BE2C (cell line): ENCODE measurements around the gene KRTAP10-11. TPM values are rescaled to one million over a fixed set of nuclear protein-coding genes. Genes with fewer than 3 reads are reported as not detected.
"Not testable (repeated sequence)": the region's sequence is repeated elsewhere in the genome, so short reads cannot be mapped to it uniquely, and the experiment has no call there.

Experiments used
- DNase-seq: peaks from one replicate; pipeline ENCODE4 v3.0.0-alpha.2; 2020
- H3K27me3 ChIP-seq: fragments of 250-450 bp; sonication (Bioruptor Pico); 2 replicates; pipeline ENCODE4 v1.5.1; 2020; ENCODE audit warnings: mild to moderate bottlenecking
- H3K36me3 ChIP-seq: fragments of 250-450 bp; sonication (Bioruptor Pico); 2 replicates; pipeline ENCODE4 v1.5.1; 2020; ENCODE audit warnings: mild to moderate bottlenecking
- H3K4me1 ChIP-seq: fragments of 250-450 bp; sonication (Bioruptor Pico); 2 replicates; pipeline ENCODE4 v1.5.1; 2020
- H3K4me3 ChIP-seq: 2 replicates; pipeline ENCODE4 v1.5.1; 2011; ENCODE audit warnings: low read depth, low read length
- H3K9me3 ChIP-seq: fragments of 250-450 bp; sonication (Bioruptor Pico); 2 replicates; pipeline ENCODE4 v1.5.1; 2020
- CTCF ChIP-seq: IDR thresholded peaks from 2 replicates; pipeline ENCODE4 v1.5.1; 2012; ENCODE audit warnings: mild to moderate bottlenecking, low read depth, low read length
- polyA plus RNA-seq: library from polyadenylated mRNA; unstranded; fragments of >200 nt; gene quantifications from one replicate; pipeline ENCODE4 v1.2.1, GENCODE V29; 2012; ENCODE audit warnings: low read depth, missing spikeins; ENCODE audit not compliant: insufficient read length, insufficient read depth

The KRTAP10-11 gene, protein sequence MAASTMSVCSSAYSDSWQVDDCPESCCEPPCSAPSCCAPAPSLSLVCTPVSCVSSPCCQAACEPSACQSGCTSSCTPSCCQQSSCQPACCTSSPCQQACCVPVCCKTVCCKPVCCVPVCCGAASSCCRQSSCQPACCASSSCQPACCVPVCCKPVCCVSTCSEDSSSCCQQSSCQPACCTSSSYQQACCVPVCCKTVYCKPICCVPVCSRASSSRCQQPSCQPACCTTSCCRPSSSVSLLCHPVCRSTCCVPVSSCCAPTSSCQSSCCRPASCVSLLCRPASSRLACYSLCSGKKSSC
- not detected for polyA plus RNA-seq

DNA sequence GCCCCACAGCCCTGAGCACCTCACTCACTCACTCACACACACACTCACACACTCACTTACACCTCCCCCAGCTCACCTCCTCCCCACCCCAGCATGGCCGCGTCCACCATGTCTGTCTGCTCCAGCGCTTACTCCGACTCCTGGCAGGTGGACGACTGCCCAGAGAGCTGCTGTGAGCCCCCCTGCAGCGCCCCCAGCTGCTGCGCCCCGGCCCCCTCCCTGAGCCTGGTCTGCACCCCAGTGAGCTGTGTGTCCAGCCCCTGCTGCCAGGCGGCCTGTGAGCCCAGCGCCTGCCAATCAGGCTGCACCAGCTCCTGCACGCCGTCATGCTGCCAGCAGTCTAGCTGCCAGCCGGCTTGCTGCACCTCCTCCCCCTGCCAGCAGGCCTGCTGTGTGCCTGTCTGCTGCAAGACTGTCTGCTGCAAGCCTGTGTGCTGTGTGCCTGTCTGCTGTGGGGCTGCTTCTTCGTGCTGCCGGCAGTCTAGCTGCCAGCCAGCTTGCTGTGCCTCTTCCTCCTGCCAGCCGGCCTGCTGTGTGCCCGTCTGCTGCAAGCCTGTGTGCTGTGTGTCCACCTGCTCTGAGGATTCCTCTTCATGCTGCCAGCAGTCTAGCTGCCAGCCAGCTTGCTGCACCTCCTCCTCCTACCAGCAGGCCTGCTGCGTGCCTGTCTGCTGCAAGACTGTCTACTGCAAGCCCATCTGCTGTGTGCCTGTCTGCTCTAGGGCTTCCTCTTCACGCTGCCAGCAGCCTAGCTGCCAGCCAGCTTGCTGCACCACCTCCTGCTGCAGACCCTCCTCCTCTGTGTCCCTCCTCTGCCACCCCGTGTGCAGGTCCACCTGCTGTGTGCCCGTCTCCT, at the start of gene KRTAP10-11:
Gene KRTAP10-11, plus strand, starts transcription at position 49 of the 856 bp plus-strand sequence. Its CDS starts 45 bp downstream, at position 94.
- H3K36me3 ChIP-seq, DNase-seq, H3K9me3 ChIP-seq, H3K4me1 ChIP-seq, H3K4me3 ChIP-seq: not testable (repeated sequence)
- peaks cover 14% of the 10 kb centered on the region for H3K27me3 ChIP-seq

DNA sequence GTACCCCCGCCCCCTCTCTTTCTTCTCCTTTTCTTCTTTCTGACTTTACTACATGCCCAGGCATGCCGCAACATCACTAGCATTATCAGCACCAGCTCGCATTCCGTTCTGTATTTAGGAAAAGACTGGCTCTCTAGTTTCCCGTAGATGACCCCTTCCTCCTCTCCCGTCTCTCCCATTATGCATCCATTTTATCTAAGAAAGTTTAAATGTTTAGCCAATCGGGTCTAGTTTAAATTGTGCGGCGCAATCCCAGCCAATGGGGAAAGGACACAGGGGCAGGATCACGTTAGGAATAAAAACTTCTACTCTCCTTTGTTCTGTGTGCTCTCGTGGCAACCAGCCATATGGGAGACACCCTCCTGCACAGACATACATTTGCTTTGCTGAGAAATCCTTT, 48.2 kb upstream of the KRTAP10-11 start:
- Histone ChIP-seq H3K4me3 (no peak overlapping the region), H3K9me3 (no peaks in the 10 kb centered on the region), H3K4me1 (no peaks in the 10 kb centered on the region), H3K36me3 (no peaks in the 10 kb centered on the region), H3K27me3 (peaks cover 55% of the 10 kb centered on the region)
- DNase-seq, result no peak
- TF ChIP-seq CTCF, result no peak

DNA sequence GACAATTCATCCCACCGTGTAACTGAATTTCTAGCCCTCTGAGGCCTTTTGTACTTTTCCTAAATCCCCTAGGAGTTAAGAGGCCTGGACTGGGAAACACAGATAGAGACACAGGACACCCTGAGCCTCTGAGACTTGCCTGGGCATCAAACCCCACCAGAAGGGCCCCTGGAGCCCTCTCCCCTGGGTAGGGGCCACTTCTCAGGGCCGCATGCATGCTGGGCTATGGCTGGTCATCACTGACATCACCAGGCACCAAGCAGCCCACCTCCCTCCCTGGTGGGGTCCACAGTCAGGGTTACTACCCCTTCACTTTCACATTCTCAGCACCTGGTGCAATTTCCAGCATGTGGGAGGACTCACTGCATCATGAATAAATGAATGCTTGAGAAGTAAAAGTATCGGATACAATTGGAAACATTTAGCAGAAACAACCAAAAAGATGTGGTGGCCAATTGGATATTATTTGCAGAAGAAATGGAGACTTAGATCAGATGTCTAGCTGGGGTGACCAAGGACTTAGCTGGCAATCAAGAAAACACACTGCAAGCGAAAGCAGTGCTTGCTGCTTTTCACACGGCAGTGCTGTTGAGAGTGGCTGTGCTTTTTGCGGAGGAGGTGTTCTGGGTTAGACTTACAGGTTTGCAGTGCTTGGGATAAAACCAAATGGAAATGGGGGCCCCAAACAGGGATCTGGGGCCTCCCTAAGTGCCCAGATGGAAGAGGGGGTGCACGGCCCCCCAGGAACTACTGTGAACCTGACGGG, 46.8 kb upstream of the KRTAP10-11 start:
- Histone ChIP-seq H3K27me3 (peaks cover 44% of the 10 kb centered on the region), H3K4me3 (no peak overlapping the region)

GRCh38 chr21:44600118-44600978, 45.9 kb upstream of the KRTAP10-11 start, which contains the start of gene KRTAP10-7:
Gene KRTAP10-7, plus strand, starts transcription at chr21:44600597. Its CDS starts 25 bp downstream, at chr21:44600622.
- H3K27me3 ChIP-seq, result peaks cover 44% of the 10 kb centered on the region
- not testable (repeated sequence) for H3K4me1 ChIP-seq

More for the DNA sequence above, 46.8 kb upstream of the KRTAP10-11 start:
- Histone ChIP-seq H3K4me1 (no peaks in the 10 kb centered on the region), H3K9me3 (no peaks in the 10 kb centered on the region), H3K36me3 (no peaks in the 10 kb centered on the region)
- no peak for TF ChIP-seq CTCF
- DNase-seq, result no peak

DNA sequence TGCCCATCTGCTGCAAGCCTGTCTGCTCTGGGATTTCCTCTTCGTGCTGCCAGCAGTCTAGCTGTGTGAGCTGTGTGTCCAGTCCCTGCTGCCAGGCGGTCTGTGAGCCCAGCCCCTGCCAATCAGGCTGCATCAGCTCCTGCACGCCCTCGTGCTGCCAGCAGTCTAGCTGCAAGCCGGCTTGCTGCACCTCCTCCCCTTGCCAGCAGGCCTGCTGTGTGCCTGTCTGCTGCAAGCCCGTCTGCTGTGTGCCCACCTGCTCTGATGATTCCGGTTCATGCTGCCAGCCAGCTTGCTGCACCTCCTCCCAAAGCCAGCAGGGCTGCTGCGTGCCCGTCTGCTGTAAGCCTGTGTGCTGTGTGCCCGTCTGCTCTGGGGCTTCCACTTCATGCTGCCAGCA, 45.1 kb upstream of the KRTAP10-11 start:
- H3K4me3 ChIP-seq, H3K9me3 ChIP-seq, H3K36me3 ChIP-seq, H3K4me1 ChIP-seq, DNase-seq: not testable (repeated sequence)
- H3K27me3 ChIP-seq, result peaks cover 39% of the 10 kb centered on the region

More at GRCh38 chr21:44600118-44600978, 45.9 kb upstream of the KRTAP10-11 start, which contains the start of gene KRTAP10-7:
- not testable (repeated sequence) for H3K36me3 ChIP-seq, H3K4me3 ChIP-seq, H3K9me3 ChIP-seq, DNase-seq

DNA sequence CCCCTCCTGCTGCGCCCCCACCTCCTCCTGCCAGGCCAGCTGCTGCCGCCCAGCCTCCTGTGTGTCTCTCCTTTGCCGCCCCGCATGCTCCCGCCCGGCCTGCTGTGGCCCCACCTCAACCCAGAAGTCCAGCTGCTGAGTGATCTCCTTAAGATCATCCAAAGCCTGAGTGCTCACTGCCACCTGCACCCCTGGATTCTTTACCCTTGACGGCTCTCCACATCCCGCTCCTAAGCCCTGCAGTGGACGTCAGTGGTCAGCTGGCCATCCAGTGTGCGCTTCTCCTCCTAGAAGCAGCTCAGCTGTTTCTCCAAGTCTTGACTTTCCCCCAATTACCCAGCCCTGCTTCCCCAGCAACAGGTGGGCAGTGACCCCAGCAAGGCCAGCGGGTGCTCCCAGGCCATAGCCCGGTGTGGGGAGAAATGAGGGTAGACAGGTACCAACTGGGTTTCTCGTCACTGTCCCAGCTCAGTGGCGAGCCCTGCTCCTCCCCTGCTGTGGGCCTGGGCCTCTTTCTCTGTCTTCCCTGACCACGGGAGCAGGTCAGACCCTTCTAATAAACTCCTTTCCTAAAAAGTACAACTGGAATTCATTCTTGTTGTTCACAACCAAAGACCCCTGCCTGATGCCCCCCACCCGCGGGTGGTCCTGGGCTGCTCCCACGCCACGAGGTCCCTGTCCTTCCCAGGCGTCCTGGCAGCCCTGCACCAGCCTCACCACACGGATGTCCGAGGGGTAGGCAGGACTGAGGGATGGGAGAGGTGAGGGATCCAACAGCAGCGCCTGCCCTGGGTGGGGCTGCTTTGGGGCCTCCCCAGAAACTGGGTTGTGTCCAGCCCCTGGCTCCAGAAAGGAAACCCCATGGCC, 44.4 kb upstream of the KRTAP10-11 start:
- no peak for TF ChIP-seq CTCF

More for the DNA sequence above, 44.4 kb upstream of the KRTAP10-11 start:
- Histone ChIP-seq H3K36me3 (no peaks in the 10 kb centered on the region), H3K4me1 (no peaks in the 10 kb centered on the region), H3K4me3 (no peak overlapping the region), H3K9me3 (no peaks in the 10 kb centered on the region), H3K27me3 (peaks cover 35% of the 10 kb centered on the region)
- no peak for DNase-seq
